ENCODE data around the gene SORCS3.

The SORCS3 gene

GRCh38 chr10:105262666-105263065 is 621.6 kb downstream of the SORCS3 start:
- DNase-seq (ENCODE audit: low read depth, low spot score): no peak
- TF ChIP-seq CTCF (IDR thresholded peaks at IDR 0.05; ENCODE audit: insufficient read depth, low read length, missing control alignments): no peak
- no peak overlapping the region for H3K4me3 ChIP-seq (ENCODE audit: low read depth, low read length)
- POLR2A ChIA-PET: no interaction called here
- CTCF ChIA-PET: no interaction called here

GRCh38 chr10:105266966-105267539 is 626.0 kb downstream of the SORCS3 start:
- no peak for DNase-seq (ENCODE audit: low read depth, low spot score)
- ChIA-PET POLR2A (no interaction called here), CTCF (no interaction called here)
- no peak overlapping the region for H3K4me3 ChIP-seq (ENCODE audit: low read depth, low read length)
- no peak for TF ChIP-seq CTCF (IDR thresholded peaks at IDR 0.05; ENCODE audit: insufficient read depth, low read length, missing control alignments)

GRCh38 chr10:105268961-105269360 is 627.9 kb downstream of the SORCS3 start:
- H3K4me3 ChIP-seq (ENCODE audit: low read depth, low read length): no peak overlapping the region
- POLR2A ChIA-PET: no interaction called here
- CTCF ChIA-PET: no interaction called here
- DNase-seq (ENCODE audit: low read depth, low spot score): no peak
- TF ChIP-seq CTCF (IDR thresholded peaks at IDR 0.05; ENCODE audit: insufficient read depth, low read length, missing control alignments): no peak

GRCh38 chr10:105269689-105270088 is 628.6 kb downstream of the SORCS3 start:
- ChIA-PET CTCF (no interaction called here), POLR2A (no interaction called here)
- TF ChIP-seq CTCF (IDR thresholded peaks at IDR 0.05; ENCODE audit: insufficient read depth, low read length, missing control alignments): no peak
- no peak for DNase-seq (ENCODE audit: low read depth, low spot score)
- H3K4me3 ChIP-seq (ENCODE audit: low read depth, low read length): no peak overlapping the region

GRCh38 chr10:105274556-105275070 is 633.5 kb downstream of the SORCS3 start:
- TF ChIP-seq CTCF (IDR thresholded peaks at IDR 0.05; ENCODE audit: insufficient read depth, low read length, missing control alignments): no peak
- no peak for DNase-seq (ENCODE audit: low read depth, low spot score)
- ChIA-PET POLR2A (no interaction called here), CTCF (no interaction called here)
- no peak overlapping the region for H3K4me3 ChIP-seq (ENCODE audit: low read depth, low read length)

- ChIA-PET POLR2A (no interaction called here), CTCF (no interaction called here)
- H3K4me3 ChIP-seq (ENCODE audit: low read depth, low read length): no peak overlapping the region
- no peak for TF ChIP-seq CTCF (IDR thresholded peaks at IDR 0.05; ENCODE audit: insufficient read depth, low read length, missing control alignments)
- DNase-seq (ENCODE audit: low read depth, low spot score): no peak
Observed at GRCh38 chr10:105278439-105278838, 637.3 kb downstream of the SORCS3 start.

All from AG04449 (cell line).